Tibial nerve (tissue), 4 donors: Measurements from ENCODE around the gene ULK1.

Source experiments
- EP300 ChIP-seq, 2 donors: sonication (generic); formaldehyde crosslinking; IDR thresholded peaks; one replicate each; pipeline ENCODE4 v1.6.1; 2017; ENCODE audit warnings: antibody characterized with exemption in 2 of 2, mild to moderate bottlenecking in 1 of 2
- POLR2A ChIP-seq, 2 donors: fragments of 450-650 bp; IDR thresholded peaks; one replicate each; pipeline ENCODE4 v1.6.1; 2017; ENCODE audit warnings: antibody characterized with exemption in 2 of 2, mild to moderate bottlenecking in 2 of 2, moderate library complexity in 2 of 2
- TF ChIP-seq, protein P1 (sequence below), 5 experiments: fragments of 200-600 bp in 3 of 5; fragments of 450-650 bp in 2 of 5; sonication (generic) in 3 of 5; IDR thresholded peaks; one replicate each; pipeline ENCODE4 v1.5.1; 2016 to 2019; ENCODE audit warnings: antibody characterized with exemption in 5 of 5, mild to moderate bottlenecking in 3 of 5, moderate library complexity in 2 of 5

- TF ChIP-seq, protein P1, sequence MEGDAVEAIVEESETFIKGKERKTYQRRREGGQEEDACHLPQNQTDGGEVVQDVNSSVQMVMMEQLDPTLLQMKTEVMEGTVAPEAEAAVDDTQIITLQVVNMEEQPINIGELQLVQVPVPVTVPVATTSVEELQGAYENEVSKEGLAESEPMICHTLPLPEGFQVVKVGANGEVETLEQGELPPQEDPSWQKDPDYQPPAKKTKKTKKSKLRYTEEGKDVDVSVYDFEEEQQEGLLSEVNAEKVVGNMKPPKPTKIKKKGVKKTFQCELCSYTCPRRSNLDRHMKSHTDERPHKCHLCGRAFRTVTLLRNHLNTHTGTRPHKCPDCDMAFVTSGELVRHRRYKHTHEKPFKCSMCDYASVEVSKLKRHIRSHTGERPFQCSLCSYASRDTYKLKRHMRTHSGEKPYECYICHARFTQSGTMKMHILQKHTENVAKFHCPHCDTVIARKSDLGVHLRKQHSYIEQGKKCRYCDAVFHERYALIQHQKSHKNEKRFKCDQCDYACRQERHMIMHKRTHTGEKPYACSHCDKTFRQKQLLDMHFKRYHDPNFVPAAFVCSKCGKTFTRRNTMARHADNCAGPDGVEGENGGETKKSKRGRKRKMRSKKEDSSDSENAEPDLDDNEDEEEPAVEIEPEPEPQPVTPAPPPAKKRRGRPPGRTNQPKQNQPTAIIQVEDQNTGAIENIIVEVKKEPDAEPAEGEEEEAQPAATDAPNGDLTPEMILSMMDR (IDR thresholded peaks at IDR 0.05), result no peak
- TF ChIP-seq POLR2A (IDR thresholded peaks at IDR 0.05) (no peak), EP300 (IDR thresholded peaks at IDR 0.05) (no peak)
These were observed 22.8 kb downstream of the ULK1 start for GRCh38 chr12:131917139-131917710.
